Nephron (organoid): ENCODE results near the gene GPAM.

Experiments used
- H3K27ac Mint-ChIP-seq, 3 experiments: 2 replicates each; pipeline ENCODE4 v1.8.0; 2020; ENCODE audit warnings: mixed read lengths in 3 of 3, mild to moderate bottlenecking in 2 of 3, moderate library complexity in 1 of 3
- H3K27me3 Mint-ChIP-seq: 2 replicates; pipeline ENCODE4 v1.8.0; 2021; ENCODE audit warnings: low read depth, mild to moderate bottlenecking, moderate library complexity, mixed read lengths
- H3K36me3 Mint-ChIP-seq: 2 replicates; pipeline ENCODE4 v1.8.0; 2020; ENCODE audit warnings: low read depth, mixed read lengths
- H3K4me1 Mint-ChIP-seq: 2 replicates; pipeline ENCODE4 v1.8.0; 2020; ENCODE audit warnings: mixed read lengths
- H3K4me3 Mint-ChIP-seq, 3 experiments: 2 replicates each; pipeline ENCODE4 v1.8.0; 2020; ENCODE audit warnings: mild to moderate bottlenecking in 3 of 3, mixed read lengths in 3 of 3, moderate library complexity in 2 of 3
- H3K9me3 Mint-ChIP-seq: 2 replicates; pipeline ENCODE4 v1.8.0; 2020; ENCODE audit warnings: mixed read lengths
- TF ChIP-seq, protein P1 (sequence below), 3 experiments: fragments of 200-600 bp; sonication (generic); IDR thresholded peaks; one replicate each; pipeline ENCODE4 v1.5.0; 2021; ENCODE audit warnings: antibody characterized with exemption in 3 of 3; ENCODE audit not compliant: unreplicated experiment in 3 of 3

Gene GPAM

DNA sequence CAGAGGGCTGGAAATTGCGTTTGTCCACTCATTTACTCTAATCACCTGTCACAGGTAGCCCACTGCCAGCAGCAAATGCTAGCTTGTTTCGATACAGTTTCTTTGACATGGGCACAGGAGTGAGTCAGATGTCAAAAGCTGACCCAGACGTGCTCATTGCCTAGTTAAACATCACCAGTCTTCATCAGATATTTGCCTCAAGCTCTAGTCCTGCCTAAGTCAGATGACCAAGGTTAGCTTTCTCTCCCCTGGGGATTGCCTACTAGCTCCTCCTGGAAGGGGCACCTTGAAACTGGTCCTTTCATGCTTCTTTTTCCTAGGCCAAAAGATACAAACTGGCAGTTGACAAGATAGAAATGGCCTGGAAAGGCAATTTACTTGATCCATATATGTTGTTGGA lies 35.2 kb downstream of the GPAM start:
- Mint-ChIP-seq H3K4me3 (no peak overlapping the region), H3K9me3 (no peaks in the 10 kb centered on the region), H3K27ac (no peak overlapping the region), H3K36me3 (peaks cover 26% of the 10 kb centered on the region), H3K27me3 (no peaks in the 10 kb centered on the region), H3K4me1 (no peaks in the 10 kb centered on the region)
- TF ChIP-seq, protein P1, sequence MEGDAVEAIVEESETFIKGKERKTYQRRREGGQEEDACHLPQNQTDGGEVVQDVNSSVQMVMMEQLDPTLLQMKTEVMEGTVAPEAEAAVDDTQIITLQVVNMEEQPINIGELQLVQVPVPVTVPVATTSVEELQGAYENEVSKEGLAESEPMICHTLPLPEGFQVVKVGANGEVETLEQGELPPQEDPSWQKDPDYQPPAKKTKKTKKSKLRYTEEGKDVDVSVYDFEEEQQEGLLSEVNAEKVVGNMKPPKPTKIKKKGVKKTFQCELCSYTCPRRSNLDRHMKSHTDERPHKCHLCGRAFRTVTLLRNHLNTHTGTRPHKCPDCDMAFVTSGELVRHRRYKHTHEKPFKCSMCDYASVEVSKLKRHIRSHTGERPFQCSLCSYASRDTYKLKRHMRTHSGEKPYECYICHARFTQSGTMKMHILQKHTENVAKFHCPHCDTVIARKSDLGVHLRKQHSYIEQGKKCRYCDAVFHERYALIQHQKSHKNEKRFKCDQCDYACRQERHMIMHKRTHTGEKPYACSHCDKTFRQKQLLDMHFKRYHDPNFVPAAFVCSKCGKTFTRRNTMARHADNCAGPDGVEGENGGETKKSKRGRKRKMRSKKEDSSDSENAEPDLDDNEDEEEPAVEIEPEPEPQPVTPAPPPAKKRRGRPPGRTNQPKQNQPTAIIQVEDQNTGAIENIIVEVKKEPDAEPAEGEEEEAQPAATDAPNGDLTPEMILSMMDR (IDR thresholded peaks at IDR 0.05; ENCODE audit: unreplicated experiment in 3 of 3): no peak

- H3K9me3 Mint-ChIP-seq: no peaks in the 10 kb centered on the region
- H3K27ac Mint-ChIP-seq: no peak overlapping the region
- H3K4me3 Mint-ChIP-seq: no peak overlapping the region
- TF ChIP-seq, protein P1 (IDR thresholded peaks at IDR 0.05; ENCODE audit: unreplicated experiment in 3 of 3): no peak
- no peaks in the 10 kb centered on the region for H3K4me1 Mint-ChIP-seq
- H3K36me3 Mint-ChIP-seq: peaks cover 21% of the 10 kb centered on the region
- peaks cover 6% of the 10 kb centered on the region for H3K27me3 Mint-ChIP-seq
Measured at GRCh38 chr10:112146799-112147198, 36.8 kb downstream of the GPAM start.

DNA sequence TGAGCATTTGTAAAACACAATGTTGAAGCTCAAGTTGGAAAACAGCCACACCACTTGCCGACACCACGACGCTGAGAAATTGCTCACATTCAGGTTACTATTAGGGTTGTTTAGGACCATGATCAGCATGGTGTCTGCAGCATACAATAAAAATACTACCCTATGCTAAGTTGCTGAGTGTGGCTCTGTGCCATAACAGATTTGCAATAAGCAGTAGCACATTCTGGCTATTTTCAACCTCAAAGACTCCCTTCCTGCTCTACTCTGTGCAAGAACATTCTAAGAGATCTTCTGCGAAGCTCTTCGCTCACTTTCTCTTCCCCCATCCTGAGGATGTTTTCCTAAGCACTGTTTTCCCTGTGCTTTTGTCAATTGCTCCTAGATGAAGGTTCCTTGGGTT lies 38.3 kb downstream of the GPAM start:
- Mint-ChIP-seq H3K27me3 (peaks cover 9% of the 10 kb centered on the region), H3K27ac (no peak overlapping the region), H3K4me1 (no peaks in the 10 kb centered on the region), H3K36me3 (peaks cover 5% of the 10 kb centered on the region), H3K9me3 (no peaks in the 10 kb centered on the region), H3K4me3 (no peak overlapping the region)
- TF ChIP-seq, protein P1 (IDR thresholded peaks at IDR 0.05; ENCODE audit: unreplicated experiment in 3 of 3): no peak

- H3K27ac Mint-ChIP-seq: no peak overlapping the region
- TF ChIP-seq, protein P1 (IDR thresholded peaks at IDR 0.05; ENCODE audit: unreplicated experiment in 3 of 3): no peak
- H3K4me1 Mint-ChIP-seq: no peaks in the 10 kb centered on the region
- H3K36me3 Mint-ChIP-seq: peaks cover under 1% of the 10 kb centered on the region
- no peak overlapping the region for H3K4me3 Mint-ChIP-seq
- no peaks in the 10 kb centered on the region for H3K9me3 Mint-ChIP-seq
- H3K27me3 Mint-ChIP-seq: peaks cover 17% of the 10 kb centered on the region
Measured at GRCh38 chr10:112143420-112143819, 40.1 kb downstream of the GPAM start.

GRCh38 chr10:112141292-112141691 lies 42.3 kb downstream of the GPAM start:
- Mint-ChIP-seq H3K27ac (no peak overlapping the region), H3K4me3 (no peak overlapping the region), H3K9me3 (no peaks in the 10 kb centered on the region), H3K4me1 (peaks cover 4% of the 10 kb centered on the region), H3K36me3 (no peaks in the 10 kb centered on the region), H3K27me3 (peaks cover 24% of the 10 kb centered on the region)
- TF ChIP-seq, protein P1 (IDR thresholded peaks at IDR 0.05; ENCODE audit: unreplicated experiment in 3 of 3): no peak

GRCh38 chr10:112140110-112140970 lies 43.2 kb downstream of the GPAM start:
- Mint-ChIP-seq H3K36me3 (no peaks in the 10 kb centered on the region), H3K4me1 (peaks cover 4% of the 10 kb centered on the region), H3K9me3 (no peaks in the 10 kb centered on the region), H3K27me3 (peaks cover 24% of the 10 kb centered on the region), H3K27ac (no peak overlapping the region), H3K4me3 (no peak overlapping the region)
- TF ChIP-seq, protein P1 (IDR thresholded peaks at IDR 0.05; ENCODE audit: unreplicated experiment in 3 of 3): peak; percentile 89 to 93 (median 91)
